GM21576 (cell line): ENCODE measurements around the gene CDPF1.
"Not testable (repeated sequence)": the region's sequence is repeated elsewhere in the genome, so short reads cannot be mapped to it uniquely, and the experiment has no call there.

Source experiments
- ATAC-seq: cut with Tn5 transposase; IDR thresholded peaks from one replicate; pipeline ENCODE4 v1.9.1; 2021; ENCODE audit warnings: mild to moderate bottlenecking, moderate library complexity; ENCODE audit not compliant: unreplicated experiment

The CDPF1 gene

DNA sequence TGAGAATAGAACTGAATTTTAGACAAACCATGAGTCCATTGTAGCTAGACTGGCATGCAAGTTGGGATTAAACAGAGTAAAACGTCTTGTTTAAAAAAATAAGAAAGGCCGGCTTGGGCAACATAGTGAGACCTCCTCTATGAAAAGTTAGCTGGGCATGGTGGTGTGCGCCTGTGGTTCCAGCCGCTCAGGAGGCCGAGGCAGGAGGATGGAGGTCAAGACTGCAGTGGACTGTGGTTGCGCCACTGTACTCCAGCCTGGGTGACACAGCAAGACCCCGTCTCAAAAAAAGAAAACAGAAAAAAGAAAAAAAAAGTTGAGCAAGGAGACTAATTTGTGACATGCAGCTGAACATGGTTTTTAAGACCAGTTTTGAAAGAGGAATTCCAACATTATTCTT, 23.5 kb downstream of the CDPF1 start:
- no peak for ATAC-seq

DNA sequence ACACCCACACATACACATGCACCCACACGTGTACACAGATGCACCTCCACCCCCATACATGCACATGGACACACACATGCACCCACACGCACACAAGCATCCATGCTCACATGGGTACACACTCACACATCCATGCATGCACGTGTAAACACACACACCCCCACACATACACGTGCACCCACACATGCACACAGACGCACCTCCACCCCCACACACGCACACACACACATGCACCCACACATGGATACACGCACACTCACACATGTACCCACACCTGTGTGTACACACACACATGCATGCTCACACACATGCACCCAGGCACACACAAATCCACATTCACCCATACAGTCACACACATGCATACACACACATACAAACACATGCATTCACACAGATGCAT, 24.5 kb downstream of the CDPF1 start:
- ATAC-seq = no peak

DNA sequence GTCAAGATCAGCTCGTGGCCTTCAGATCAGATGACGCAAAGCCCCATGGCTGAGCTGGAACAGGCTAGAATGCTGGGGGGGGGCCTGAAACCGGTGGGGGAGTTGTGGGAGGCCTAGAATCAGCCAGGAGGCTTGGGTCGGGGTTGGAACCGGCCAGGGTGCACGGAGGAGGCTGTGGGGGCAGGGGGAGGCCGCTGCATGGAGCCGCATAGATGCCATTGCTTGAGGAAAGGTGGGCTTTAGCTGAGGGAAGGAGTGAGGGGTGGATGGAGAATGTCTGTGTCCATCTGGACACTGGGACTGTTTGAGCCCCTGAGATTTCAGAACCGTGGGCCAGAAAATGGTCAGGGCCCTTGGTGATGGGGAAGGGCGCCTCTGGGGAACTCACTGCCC, 25.2 kb downstream of the CDPF1 start:
- no peak for ATAC-seq

DNA sequence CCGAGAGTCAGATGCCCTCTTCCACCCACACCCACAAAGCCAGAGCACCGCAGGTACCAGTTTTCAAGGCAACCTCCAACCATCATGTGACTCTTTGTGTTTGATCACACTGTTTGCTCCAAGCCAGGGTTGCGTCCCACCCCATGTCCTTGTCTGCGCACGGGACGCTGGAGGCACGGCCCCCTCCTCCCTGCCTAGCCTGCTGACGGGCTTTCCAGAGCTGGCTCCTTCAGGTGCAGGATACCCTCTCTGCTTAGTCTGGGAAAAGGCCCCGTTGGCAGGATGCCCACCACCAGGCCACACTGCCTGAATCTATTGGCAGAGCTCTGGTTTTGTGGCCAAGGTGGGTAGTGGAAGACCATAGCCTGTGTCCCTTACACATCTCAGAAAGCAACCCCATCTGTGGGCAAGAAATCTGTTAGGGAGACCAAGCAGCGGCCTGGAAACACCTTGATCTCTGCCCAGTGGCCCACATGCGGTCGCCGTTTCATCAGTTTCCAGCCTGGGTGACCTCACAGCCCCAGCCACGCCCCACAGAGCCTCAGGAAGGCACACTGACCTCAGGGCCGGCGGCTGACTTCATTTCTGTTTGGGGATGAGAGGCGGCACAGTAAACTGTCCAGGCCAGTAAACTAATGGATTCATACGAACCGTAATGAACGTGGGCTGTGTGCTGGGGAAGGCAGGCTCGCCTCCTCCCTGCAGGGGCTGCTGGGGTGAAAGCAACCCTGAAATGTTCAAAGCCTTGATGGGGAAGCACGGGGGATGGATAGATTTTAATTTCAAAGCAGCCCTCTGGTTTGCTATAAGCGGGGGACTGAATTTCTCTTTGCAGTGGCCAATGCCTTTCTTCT, 25.8 kb downstream of the CDPF1 start:
- no peak for ATAC-seq

DNA sequence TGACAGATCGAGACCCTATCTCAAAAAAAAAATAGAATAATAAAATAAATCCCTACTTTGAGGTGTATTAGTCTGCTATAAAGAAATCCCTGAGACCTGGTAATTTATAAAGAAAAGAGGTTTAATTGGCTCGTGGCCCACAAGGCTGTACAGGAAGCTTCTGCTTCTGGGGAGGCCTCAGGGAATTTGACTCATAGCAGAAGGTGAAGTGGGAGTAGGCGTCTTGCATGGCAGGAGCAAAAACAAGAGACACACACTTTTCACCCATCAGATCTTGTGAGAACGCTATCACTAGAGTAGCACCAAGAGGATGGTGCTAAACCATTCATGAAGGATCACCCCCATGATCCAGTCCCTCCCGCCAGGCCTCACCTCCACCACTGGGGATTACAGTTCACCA, 29.2 kb downstream of the CDPF1 start:
- ATAC-seq = no peak

DNA sequence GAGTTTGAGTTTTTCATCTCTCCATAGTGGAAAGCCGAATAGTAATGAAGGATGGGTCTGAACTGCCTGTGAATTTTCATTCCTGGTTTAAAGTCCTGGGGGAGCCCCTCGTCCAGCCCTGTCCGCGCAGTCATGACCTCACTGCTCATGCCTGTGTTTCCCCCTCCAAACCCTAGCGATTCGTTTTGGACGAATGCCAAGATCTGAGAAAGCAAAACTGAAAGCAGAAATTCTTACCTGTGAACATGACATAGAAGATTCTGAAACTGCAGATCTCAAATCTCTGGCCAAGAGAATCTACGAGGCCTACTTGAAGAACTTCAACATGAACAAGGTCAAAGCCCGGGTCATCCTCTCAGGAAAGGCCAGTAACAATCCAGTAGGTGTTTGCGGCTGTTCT, 30.5 kb downstream of the CDPF1 start:
- ATAC-seq = no peak

DNA sequence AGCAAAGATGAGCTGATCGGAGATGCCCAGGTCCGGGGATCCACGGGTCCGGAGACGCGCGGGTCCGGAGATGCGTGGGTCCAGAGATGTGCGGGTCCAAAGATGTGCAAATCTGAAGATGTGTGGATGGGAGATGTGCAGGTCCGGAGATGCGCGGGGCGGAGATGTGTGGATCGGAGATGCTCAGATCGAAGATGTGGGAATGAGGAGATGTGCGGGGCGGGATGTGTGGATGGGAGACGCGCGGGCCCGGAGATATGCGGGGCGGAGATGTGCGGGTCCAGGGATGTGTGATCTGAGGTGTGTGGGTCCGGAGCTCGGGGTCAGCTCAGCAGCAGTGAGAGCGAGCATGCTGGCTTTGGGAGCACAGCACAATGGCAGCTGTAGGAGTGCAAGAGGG, 35.5 kb downstream of the CDPF1 start:
- no peak for ATAC-seq

DNA sequence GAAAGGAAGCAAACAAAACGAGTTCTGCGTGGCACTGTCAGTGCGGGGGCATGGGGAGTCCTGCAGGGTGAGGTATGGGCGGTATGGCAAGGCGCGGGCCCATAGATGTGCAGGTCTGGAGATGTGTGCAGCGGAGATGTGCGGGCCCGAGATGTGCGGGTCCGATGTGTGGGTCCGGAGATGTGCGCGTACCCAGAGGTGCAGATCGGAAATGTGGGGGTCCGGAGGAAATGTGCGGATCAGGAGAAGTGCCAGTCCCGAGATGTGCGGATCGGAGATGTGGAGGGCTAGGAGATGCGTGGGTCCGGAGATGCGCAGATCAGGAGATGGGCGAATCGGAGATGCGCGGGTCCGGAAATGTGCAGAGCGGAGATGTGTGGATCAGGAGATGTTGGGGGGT, 35.9 kb downstream of the CDPF1 start:
- no peak for ATAC-seq

DNA sequence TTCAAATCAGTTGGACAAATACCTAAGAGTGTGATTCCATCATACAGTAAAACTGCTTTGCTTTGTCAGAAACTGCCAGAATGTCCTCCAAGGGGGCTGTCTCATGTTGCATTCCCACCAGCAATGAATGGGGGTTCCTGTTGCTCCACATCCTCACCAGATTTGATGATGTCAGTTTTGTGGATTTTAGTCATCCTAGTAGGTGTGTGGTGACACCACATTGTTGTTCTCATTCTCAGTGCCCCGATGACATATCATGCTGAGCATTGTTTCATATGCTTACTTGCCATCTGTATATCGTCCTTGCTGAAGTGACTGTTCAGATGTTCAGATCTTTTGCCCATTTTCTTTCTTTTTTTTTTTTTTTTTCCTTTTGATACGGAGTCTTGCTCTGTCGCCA, 37.0 kb downstream of the CDPF1 start:
- ATAC-seq = no peak

DNA sequence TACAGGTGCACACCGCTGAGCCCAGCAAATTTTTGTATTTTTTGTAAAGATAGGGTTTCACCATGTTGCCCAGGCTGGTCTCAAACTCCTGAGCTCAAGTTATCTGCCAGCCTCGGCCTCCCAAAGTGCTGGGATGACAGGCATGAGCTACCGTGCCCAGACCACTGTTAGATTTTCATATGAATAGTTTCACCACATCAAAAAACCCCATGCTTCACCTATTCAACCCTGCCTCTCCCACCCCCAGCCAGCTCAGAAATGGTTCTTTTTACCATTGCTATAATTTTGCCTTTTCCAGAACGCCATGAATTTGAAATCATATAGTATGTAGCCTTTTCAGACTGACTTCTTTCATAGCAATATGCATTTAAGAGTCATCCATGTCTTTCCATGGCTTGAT, 37.9 kb downstream of the CDPF1 start:
- no peak for ATAC-seq

DNA sequence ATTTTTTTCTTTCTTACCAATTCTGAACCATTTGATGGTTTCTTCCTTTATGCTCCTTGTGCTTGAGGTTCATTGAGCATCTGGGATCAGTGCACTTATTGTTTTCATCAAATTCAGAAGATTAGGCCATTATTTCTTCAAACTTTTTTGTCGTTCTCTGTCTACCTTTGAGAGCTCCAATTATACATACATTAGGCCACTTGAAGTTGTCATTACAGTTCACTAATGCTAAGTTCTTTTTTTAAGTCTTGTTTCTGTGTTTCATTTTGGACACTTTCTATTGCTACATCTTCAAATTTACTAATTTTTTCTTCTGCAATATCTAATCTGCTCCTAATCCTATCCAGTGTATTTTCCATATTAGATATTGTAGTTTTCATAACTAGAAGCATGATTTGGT, 40.8 kb downstream of the CDPF1 start:
- no peak for ATAC-seq

DNA sequence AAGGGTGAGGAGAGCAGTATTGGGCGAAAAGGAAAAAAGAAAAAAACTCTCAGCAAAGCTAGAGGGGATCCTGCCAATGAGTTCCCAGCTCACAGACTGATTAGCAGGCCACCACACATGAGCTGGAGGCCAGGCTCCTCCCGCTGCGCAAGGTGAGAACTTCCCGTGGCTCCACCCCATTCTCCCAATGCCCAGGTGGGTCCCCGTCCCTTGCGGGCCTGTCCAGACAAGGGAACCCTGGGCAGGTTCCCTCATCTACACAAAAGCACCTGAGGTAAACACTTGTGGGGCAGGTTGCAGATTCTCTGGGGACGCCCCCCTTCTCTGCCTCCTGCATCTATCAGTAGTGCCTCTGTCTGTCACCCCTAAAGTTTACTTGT, 46.5 kb downstream of the CDPF1 start:
- ATAC-seq = no peak

DNA sequence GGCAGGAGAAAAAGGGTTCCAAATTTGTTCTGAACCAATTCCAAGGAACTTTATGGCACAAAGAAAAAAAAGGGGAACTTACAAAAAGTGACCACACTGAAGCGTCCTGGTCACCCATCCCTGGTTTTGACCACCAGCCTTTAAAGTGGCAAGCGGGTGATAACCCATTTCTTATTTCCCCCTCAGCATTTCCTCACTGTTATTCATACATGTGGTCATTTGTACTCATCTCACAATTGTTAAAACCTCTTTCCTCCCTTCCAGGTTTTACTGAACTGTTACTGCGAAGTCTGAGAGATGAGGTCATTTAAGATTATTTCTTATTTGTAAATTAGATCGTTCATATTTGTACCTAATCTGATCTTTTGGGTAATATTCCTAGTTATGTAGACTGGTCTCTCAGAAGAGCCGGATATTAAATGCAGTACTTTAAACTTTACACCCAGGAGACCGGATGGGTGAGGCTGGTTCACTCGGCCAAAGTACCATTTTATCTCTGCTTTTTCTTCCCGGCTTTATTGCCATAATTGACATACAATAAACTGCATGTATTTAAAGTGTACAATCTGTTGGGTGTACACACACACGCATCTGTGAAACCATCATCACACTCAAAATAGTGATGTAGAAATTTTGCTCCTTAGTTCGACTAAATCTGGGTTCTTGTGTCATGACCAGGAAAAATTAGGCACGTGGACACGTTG, 47.0 kb downstream of the CDPF1 start:
- ATAC-seq = no peak

DNA sequence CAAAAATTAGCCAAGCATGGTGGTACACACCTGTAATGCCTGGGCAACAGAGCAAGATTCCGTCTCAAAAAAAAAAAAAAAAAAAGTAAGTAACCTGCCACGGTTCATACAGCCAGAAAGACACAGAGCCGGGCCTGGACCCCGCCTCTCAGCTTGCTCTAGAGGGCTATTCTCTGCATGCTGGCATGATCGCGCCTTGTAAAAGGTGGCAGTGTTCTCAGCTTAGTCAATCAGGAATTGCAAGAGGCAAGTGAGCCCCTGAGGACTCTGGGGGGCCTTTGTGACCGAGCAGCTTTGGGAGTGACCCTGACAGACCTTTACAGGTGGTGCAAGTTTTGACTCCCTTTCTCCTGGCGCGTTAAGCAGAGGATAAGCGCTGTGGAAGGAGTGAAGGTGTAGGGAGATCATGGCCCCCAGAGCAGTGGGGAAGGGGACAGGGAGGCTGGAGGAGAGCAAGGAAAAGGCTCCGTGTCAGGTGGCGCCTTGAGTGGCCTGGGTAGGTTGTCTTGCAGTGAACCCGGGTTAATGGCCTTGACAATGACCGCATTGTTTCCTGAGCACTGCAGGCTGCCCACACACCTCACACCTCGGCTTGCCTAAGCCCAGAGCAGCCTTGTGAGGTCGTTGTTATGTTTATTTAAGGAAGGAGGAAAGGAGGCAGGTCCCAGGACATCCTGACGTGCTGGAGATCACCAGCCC, 48.9 kb downstream of the CDPF1 start:
- ATAC-seq = no peak

DNA sequence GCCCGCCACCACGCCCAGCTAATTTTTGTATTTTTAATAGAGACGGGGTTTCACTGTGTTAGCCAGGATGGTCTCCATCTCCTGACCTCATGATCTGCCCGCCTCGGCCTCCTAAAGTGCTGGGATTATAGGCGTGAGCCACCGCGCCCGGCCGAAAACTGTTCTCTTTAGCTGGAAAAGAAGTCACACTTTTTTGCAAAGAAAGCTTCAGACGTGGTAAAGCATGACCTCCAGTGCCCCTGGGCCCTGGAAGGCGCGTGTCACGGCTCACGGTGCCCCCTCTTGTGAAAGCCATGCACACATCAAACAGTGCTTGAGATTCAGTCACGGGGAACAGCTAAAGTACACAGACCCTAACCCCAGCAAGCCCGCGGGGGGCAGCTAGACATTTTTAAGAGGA, 51.3 kb downstream of the CDPF1 start:
- not testable (repeated sequence) for ATAC-seq

DNA sequence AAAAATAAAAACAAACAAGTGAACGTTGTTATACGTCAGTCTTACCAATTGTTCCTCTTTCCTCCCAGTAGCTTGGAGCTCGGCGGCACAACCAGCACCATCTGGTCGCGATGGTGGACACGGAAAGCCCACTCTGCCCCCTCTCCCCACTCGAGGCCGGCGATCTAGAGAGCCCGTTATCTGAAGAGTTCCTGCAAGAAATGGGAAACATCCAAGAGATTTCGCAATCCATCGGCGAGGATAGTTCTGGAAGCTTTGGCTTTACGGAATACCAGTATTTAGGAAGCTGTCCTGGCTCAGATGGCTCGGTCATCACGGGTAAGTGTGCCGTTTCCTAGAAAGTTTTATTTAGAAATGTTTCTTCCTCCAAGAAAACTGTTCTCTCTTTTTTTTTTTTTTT, 51.8 kb downstream of the CDPF1 start:
- no peak for ATAC-seq

DNA sequence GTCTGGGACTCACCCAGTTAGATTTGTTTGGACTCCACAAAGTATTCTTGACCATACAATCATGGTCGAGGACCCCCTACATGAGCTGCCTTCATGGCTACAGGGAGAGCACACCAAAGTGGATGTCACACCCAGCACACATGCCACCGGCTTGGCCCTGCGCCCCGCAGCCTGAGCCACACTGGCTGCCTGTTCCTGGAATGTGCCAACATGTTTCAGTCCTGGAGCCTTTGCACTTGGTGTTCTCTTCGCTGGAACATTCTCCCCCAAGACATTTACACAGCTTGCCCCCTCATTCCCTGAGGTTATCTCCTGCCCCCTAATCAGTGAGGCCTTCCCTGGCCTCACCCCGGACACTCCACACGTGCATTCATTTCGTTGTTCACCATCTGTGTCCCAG, 53.8 kb downstream of the CDPF1 start:
- ATAC-seq = no peak

DNA sequence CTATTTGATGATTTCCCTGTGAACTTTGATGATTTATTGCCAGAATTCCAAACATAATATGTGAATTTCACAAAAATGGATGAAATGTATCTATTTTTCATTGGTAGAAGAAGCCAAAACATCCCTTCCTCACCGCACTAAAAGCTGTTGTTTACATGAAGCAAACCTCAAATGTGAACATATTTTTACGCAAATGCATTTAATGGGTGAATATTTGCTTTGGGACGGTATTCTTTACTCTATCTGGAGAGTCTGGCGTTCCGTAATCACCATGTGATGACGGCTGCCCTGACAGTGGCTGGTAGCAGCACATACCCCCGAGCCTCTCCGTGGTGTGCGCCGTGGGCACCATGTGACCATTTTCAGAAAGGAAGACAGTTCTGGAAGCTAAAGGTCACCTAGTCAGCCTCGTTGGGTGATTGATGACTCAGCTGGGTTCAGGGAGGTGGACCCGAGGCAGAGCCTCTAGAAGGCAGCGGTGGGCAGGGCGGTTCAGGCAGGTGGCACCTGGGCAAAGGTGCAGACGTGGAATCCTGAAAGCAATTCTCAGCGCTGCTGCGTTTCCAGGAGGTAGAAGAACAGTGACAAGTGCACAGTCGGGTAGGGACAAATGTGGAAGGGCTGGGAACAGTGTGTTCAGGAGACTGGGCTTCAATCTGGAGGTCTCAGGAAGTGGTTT, 54.5 kb downstream of the CDPF1 start:
- ATAC-seq = no peak
